ENCODE data around the gene LRRC4B. TPM values are rescaled to one million over a fixed set of nuclear protein-coding genes. Genes with fewer than 3 reads are reported as not detected.

LRRC4B gene
- total RNA-seq, 1 donor from 2014 or later = 0.69 TPM

GRCh38 chr19:50510700-50511068 is 57.6 kb downstream of the LRRC4B start:
- TF ChIP-seq, protein P1, sequence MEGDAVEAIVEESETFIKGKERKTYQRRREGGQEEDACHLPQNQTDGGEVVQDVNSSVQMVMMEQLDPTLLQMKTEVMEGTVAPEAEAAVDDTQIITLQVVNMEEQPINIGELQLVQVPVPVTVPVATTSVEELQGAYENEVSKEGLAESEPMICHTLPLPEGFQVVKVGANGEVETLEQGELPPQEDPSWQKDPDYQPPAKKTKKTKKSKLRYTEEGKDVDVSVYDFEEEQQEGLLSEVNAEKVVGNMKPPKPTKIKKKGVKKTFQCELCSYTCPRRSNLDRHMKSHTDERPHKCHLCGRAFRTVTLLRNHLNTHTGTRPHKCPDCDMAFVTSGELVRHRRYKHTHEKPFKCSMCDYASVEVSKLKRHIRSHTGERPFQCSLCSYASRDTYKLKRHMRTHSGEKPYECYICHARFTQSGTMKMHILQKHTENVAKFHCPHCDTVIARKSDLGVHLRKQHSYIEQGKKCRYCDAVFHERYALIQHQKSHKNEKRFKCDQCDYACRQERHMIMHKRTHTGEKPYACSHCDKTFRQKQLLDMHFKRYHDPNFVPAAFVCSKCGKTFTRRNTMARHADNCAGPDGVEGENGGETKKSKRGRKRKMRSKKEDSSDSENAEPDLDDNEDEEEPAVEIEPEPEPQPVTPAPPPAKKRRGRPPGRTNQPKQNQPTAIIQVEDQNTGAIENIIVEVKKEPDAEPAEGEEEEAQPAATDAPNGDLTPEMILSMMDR (conservative IDR thresholded peaks at IDR 0.05; ENCODE audit: low read depth, low read length) = no peak
- no peak for DNase-seq (ENCODE audit: low read depth)
- peak overlapping the region; percentile 97 for H3K4me3 ChIP-seq (ENCODE audit: low read depth, low read length)

DNA sequence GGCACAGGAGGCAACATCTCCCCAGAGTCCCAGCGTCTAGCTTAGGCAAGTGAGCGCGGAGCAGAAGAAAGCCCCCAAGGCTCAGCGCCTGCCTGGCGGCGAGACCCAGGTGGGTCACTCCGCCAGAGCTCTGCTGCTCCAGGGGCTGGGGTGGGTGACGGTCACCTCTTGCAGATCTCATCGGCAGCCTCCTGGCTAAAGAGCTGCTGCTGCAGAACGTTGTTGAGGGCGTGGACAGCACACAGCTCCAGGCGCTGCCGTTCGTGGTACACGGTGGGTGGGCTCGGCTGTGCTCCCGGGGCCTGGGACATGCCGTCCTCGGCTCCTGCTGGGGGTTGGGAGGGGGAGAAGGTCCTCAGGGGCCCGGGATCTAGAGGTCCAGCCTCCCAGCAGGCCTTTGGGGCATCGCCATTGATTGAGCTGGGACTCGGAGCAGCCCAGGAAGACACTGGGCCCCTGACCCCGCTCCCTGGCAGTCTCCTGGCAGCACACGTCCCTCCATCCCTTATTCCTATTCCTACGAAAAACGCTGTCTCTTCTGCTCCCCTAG is 58.0 kb downstream of the LRRC4B start:
- TF ChIP-seq, protein P1 (conservative IDR thresholded peaks at IDR 0.05; ENCODE audit: low read depth, low read length) = no peak
- no peak for DNase-seq (ENCODE audit: low read depth)
- peak overlapping the region; percentile 97 for H3K4me3 ChIP-seq (ENCODE audit: low read depth, low read length)

- TF ChIP-seq, protein P1 (conservative IDR thresholded peaks at IDR 0.05; ENCODE audit: low read depth, low read length) = no peak
- no peak for DNase-seq (ENCODE audit: low read depth)
- no peak overlapping the region for H3K4me3 ChIP-seq (ENCODE audit: low read depth, low read length)
Measured at GRCh38 chr19:50509366-50509765, 58.9 kb downstream of the LRRC4B start.

- no peak overlapping the region for H3K4me3 ChIP-seq (ENCODE audit: low read depth, low read length)
- no peak for DNase-seq (ENCODE audit: low read depth)
- TF ChIP-seq, protein P1 (conservative IDR thresholded peaks at IDR 0.05; ENCODE audit: low read depth, low read length) = no peak
Measured at GRCh38 chr19:50508843-50509190, 59.4 kb downstream of the LRRC4B start.

DNA sequence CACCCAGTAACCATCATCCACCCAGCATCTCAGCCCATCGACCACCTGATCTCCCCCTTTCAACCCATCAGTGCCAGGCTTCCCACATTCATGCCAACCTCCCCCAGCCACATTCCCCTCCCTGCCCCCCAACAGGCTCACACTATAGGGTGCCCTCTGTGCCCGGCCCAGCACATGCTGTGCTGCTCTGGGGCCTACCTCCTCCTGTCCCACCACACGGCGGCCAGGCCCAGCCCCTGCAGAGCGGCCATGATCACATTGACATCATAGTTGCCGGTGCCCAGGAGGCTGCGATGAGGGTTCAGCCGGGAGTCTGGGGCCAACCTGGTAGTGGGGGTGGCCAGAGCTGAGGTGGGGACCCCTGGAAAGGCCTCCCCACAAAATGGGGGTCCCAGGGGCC is 60.9 kb downstream of the LRRC4B start:
- no peak for DNase-seq (ENCODE audit: low read depth)
- no peak overlapping the region for H3K4me3 ChIP-seq (ENCODE audit: low read depth, low read length)
- TF ChIP-seq, protein P1 (conservative IDR thresholded peaks at IDR 0.05; ENCODE audit: low read depth, low read length) = no peak

- DNase-seq (ENCODE audit: low read depth) = no peak
- TF ChIP-seq, protein P1 (conservative IDR thresholded peaks at IDR 0.05; ENCODE audit: low read depth, low read length) = no peak
- no peak overlapping the region for H3K4me3 ChIP-seq (ENCODE audit: low read depth, low read length)
Measured at GRCh38 chr19:50506700-50507099, 61.5 kb downstream of the LRRC4B start.

GRCh38 chr19:50505856-50506611 is 62.2 kb downstream of the LRRC4B start:
- TF ChIP-seq, protein P1 (conservative IDR thresholded peaks at IDR 0.05; ENCODE audit: low read depth, low read length) = no peak
- DNase-seq (ENCODE audit: low read depth) = no peak
- H3K4me3 ChIP-seq (ENCODE audit: low read depth, low read length) = no peak overlapping the region
